Panc1 (cell line): ENCODE data around the gene SH3PXD2B.

ENCODE experiments used
- SIN3A ChIP-seq: IDR thresholded peaks from 2 replicates; pipeline ENCODE4 v1.6.1; 2012; ENCODE audit warnings: low read depth, mild to moderate bottlenecking, low read length, moderate library complexity, borderline replicate concordance; ENCODE audit not compliant: insufficient read depth
- TF ChIP-seq, protein P1 (sequence below): fragments of 450-650 bp; IDR thresholded peaks from 2 replicates; pipeline ENCODE4 v1.5.1; 2017; ENCODE audit warnings: mild to moderate bottlenecking
- TF ChIP-seq, protein P2 (sequence below), 2 experiments: IDR thresholded peaks; 2 replicates each; pipeline ENCODE4 v1.6.1; 2011 to 2012; ENCODE audit warnings: low read depth in 2 of 2, control low read depth in 1 of 2, low read length in 1 of 2, mild to moderate bottlenecking in 1 of 2, moderate library complexity in 1 of 2; ENCODE audit not compliant: insufficient read depth in 1 of 2

DNA sequence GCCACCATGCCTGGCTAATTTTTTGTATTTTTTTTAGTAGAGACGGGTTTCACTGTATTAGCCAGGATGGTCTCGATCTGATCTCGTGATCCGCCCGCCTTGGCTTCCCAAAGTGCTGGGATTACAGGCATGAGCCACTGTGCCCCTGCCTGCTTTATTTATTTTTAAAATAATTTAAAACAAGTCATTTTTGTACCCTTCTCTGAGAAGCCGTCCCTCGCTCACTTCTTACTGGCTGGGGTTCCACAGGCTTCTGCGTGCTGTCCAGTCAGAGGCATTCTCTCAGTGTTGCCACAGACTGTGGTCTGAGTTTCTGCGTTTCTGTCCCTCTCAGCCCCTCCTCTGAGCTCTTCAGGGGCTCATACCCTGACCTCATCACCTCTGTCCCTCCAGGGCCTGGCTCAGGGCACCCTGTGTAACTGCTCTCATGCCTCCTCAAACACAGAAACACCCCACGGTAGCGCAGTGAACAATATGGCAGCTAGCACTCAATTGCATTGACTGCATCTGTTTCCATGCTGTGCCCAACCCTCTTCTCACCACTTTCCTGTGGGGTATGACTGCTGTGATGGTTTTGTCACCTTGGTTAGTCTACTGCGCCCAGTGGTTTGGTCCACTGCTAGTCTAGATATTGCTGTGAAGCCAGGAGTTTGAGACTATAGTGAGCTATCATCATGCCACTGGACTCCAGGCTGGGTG, 44.3 kb upstream of the SH3PXD2B start:
- TF ChIP-seq, protein P1, sequence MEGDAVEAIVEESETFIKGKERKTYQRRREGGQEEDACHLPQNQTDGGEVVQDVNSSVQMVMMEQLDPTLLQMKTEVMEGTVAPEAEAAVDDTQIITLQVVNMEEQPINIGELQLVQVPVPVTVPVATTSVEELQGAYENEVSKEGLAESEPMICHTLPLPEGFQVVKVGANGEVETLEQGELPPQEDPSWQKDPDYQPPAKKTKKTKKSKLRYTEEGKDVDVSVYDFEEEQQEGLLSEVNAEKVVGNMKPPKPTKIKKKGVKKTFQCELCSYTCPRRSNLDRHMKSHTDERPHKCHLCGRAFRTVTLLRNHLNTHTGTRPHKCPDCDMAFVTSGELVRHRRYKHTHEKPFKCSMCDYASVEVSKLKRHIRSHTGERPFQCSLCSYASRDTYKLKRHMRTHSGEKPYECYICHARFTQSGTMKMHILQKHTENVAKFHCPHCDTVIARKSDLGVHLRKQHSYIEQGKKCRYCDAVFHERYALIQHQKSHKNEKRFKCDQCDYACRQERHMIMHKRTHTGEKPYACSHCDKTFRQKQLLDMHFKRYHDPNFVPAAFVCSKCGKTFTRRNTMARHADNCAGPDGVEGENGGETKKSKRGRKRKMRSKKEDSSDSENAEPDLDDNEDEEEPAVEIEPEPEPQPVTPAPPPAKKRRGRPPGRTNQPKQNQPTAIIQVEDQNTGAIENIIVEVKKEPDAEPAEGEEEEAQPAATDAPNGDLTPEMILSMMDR, result no peak
- TF ChIP-seq, protein P2, sequence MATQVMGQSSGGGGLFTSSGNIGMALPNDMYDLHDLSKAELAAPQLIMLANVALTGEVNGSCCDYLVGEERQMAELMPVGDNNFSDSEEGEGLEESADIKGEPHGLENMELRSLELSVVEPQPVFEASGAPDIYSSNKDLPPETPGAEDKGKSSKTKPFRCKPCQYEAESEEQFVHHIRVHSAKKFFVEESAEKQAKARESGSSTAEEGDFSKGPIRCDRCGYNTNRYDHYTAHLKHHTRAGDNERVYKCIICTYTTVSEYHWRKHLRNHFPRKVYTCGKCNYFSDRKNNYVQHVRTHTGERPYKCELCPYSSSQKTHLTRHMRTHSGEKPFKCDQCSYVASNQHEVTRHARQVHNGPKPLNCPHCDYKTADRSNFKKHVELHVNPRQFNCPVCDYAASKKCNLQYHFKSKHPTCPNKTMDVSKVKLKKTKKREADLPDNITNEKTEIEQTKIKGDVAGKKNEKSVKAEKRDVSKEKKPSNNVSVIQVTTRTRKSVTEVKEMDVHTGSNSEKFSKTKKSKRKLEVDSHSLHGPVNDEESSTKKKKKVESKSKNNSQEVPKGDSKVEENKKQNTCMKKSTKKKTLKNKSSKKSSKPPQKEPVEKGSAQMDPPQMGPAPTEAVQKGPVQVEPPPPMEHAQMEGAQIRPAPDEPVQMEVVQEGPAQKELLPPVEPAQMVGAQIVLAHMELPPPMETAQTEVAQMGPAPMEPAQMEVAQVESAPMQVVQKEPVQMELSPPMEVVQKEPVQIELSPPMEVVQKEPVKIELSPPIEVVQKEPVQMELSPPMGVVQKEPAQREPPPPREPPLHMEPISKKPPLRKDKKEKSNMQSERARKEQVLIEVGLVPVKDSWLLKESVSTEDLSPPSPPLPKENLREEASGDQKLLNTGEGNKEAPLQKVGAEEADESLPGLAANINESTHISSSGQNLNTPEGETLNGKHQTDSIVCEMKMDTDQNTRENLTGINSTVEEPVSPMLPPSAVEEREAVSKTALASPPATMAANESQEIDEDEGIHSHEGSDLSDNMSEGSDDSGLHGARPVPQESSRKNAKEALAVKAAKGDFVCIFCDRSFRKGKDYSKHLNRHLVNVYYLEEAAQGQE (IDR thresholded peaks at IDR 0.05; ENCODE audit: insufficient read depth in 1 of 2, low read depth in 2 of 2, low read length in 1 of 2), result no peak
- no peak for TF ChIP-seq SIN3A
